Thyroid gland (tissue), 4 donors: ENCODE measurements around the gene ITPR3.

Source experiments
- CTCF ChIP-seq, 6 experiments: fragments of 200-600 bp in 3 of 6; fragments of 450-650 bp in 3 of 6; sonication (generic) in 3 of 6; IDR thresholded peaks; one replicate each; pipeline ENCODE4 v1.5.1; 2016 to 2019; ENCODE audit warnings: antibody characterized with exemption in 6 of 6, mild to moderate bottlenecking in 2 of 6, inconsistent platforms in 1 of 6, moderate library complexity in 1 of 6
- POLR2A ChIP-seq, 2 donors: fragments of 450-650 bp; IDR thresholded peaks; one replicate each; pipeline ENCODE4 v1.6.1; 2017; ENCODE audit warnings: antibody characterized with exemption in 2 of 2, mild to moderate bottlenecking in 2 of 2, moderate library complexity in 1 of 2

GRCh38 chr6:33713786-33714185 lies 92.7 kb downstream of the ITPR3 start:
- TF ChIP-seq POLR2A (IDR thresholded peaks at IDR 0.05) (no peak), CTCF (IDR thresholded peaks at IDR 0.05) (no peak)
